ENCODE results near the gene HTRA1.

The HTRA1 gene

DNA sequence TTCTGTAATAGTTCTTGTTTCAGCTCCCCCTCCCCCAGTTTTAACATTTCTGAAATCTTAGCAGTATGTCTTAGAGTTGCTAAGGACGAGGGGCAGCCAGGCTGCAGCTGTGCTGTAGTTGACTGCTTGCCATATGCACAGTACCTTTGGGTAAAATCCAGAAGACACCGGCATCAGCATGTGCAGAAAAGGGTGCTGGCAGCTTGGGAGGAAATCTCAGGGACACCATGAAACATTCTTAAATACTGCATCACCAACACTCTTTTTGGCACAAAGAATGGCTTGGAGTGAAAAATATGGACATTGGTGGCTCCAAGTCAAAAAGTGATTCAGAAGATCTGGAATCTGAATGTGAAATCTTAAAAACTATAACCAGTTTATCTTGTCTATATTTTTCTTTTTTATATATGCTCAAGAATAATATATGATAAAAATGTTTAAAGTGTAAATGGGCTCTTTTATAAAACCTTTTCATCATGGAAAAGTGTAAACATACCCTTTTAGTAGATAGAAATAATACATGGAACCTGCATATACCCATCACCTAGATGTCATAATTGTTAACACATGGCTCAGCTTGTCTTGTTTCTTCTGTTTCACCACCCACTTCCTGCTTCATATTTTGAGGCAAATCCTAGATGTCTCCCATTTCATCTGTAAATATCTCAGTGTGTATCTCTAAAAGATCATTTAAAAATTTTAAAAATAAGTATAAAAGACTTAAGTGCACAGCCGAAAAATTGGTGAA is 41.3 kb upstream of the HTRA1 start:
- H3K4me1 ChIP-seq (ENCODE audit: insufficient read depth, low read length, poor library complexity, severe bottlenecking): peaks cover 7% of the 10 kb centered on the region
- no peak overlapping the region for H2AFZ ChIP-seq (ENCODE audit: low read length)
- no peak overlapping the region for H3K9ac ChIP-seq (ENCODE audit: low read depth, low read length, poor library complexity, severe bottlenecking)
- no peaks in the 10 kb centered on the region for H3K9me3 ChIP-seq (ENCODE audit: insufficient read depth, low read depth, low read length)
- no peaks in the 10 kb centered on the region for H4K20me1 ChIP-seq (ENCODE audit: insufficient read depth, low read length, poor library complexity, severe bottlenecking)
- H3F3A ChIP-seq (ENCODE audit: low read depth): no peaks in the 10 kb centered on the region
- H3K4me2 ChIP-seq (ENCODE audit: low read depth, low read length, poor library complexity, severe bottlenecking): no peak overlapping the region
- no peaks in the 10 kb centered on the region for H3K79me2 ChIP-seq (ENCODE audit: insufficient read depth, low read length)
- H3K27me3 ChIP-seq (ENCODE audit: insufficient read depth, low read length, poor library complexity, severe bottlenecking): peaks cover 22% of the 10 kb centered on the region
- no peaks in the 10 kb centered on the region for H3K36me3 ChIP-seq (ENCODE audit: insufficient read depth, low read length)
- H3K9me2 ChIP-seq (replicated peaks; ENCODE audit: low read depth, low read length): no peaks in the 10 kb centered on the region
- no peak for TF ChIP-seq EZH2phosphoT487 (IDR thresholded peaks at IDR 0.05; ENCODE audit: borderline replicate concordance)
- TF ChIP-seq, protein P1, sequence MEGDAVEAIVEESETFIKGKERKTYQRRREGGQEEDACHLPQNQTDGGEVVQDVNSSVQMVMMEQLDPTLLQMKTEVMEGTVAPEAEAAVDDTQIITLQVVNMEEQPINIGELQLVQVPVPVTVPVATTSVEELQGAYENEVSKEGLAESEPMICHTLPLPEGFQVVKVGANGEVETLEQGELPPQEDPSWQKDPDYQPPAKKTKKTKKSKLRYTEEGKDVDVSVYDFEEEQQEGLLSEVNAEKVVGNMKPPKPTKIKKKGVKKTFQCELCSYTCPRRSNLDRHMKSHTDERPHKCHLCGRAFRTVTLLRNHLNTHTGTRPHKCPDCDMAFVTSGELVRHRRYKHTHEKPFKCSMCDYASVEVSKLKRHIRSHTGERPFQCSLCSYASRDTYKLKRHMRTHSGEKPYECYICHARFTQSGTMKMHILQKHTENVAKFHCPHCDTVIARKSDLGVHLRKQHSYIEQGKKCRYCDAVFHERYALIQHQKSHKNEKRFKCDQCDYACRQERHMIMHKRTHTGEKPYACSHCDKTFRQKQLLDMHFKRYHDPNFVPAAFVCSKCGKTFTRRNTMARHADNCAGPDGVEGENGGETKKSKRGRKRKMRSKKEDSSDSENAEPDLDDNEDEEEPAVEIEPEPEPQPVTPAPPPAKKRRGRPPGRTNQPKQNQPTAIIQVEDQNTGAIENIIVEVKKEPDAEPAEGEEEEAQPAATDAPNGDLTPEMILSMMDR (conservative IDR thresholded peaks at IDR 0.05; ENCODE audit: low read length): no peak
- H3K4me3 ChIP-seq (ENCODE audit: low read length, poor library complexity, severe bottlenecking): no peak overlapping the region

GRCh38 chr10:122420624-122421007 is 40.7 kb upstream of the HTRA1 start:
- TF ChIP-seq, protein P1 (conservative IDR thresholded peaks at IDR 0.05; ENCODE audit: low read length): no peak
- TF ChIP-seq EZH2phosphoT487 (IDR thresholded peaks at IDR 0.05; ENCODE audit: borderline replicate concordance): no peak
- Histone ChIP-seq H3K9me3 (ENCODE audit: insufficient read depth, low read depth, low read length) (no peaks in the 10 kb centered on the region), H3K4me3 (ENCODE audit: low read length, poor library complexity, severe bottlenecking) (no peak overlapping the region), H3K9me2 (replicated peaks; ENCODE audit: low read depth, low read length) (no peaks in the 10 kb centered on the region), H3F3A (ENCODE audit: low read depth) (no peaks in the 10 kb centered on the region), H4K20me1 (ENCODE audit: insufficient read depth, low read length, poor library complexity, severe bottlenecking) (no peaks in the 10 kb centered on the region), H3K79me2 (ENCODE audit: insufficient read depth, low read length) (no peaks in the 10 kb centered on the region), H3K27me3 (ENCODE audit: insufficient read depth, low read length, poor library complexity, severe bottlenecking) (peaks cover 16% of the 10 kb centered on the region), H3K4me1 (ENCODE audit: insufficient read depth, low read length, poor library complexity, severe bottlenecking) (peaks cover 7% of the 10 kb centered on the region), H3K9ac (ENCODE audit: low read depth, low read length, poor library complexity, severe bottlenecking) (no peak overlapping the region), H3K4me2 (ENCODE audit: low read depth, low read length, poor library complexity, severe bottlenecking) (no peak overlapping the region), H2AFZ (ENCODE audit: low read length) (no peak overlapping the region), H3K36me3 (ENCODE audit: insufficient read depth, low read length) (no peaks in the 10 kb centered on the region)

DNA sequence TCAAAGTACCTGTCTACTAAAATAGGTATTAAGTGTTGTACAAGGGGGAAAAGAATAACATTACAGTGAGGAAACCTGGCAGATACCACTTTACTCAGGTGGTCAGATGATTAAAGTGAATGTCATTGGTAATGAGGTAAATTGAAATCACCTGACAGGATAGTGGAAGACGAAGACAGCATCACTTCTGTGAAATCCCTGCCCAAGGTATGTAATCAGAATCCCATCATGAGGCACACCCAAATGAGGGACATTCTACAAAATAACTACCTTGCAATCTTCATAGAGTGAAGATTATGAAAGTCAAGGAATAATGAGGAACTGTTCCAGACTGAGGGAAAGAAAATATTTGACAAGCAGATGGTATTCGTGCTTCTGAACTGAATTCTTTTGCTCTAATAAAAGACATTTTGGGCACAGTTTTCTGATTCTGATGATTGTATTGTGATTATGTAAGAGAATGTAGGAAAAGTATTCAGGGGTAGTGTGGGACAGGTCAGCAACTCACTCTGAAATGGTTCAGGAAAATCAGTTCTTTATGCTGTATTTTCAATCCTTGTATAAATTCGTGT is 40.2 kb upstream of the HTRA1 start:
- H3K9ac ChIP-seq (ENCODE audit: low read depth, low read length, poor library complexity, severe bottlenecking): no peak overlapping the region
- no peak overlapping the region for H3K4me2 ChIP-seq (ENCODE audit: low read depth, low read length, poor library complexity, severe bottlenecking)
- H3K79me2 ChIP-seq (ENCODE audit: insufficient read depth, low read length): no peaks in the 10 kb centered on the region
- TF ChIP-seq EZH2phosphoT487 (IDR thresholded peaks at IDR 0.05; ENCODE audit: borderline replicate concordance): no peak
- TF ChIP-seq, protein P1 (conservative IDR thresholded peaks at IDR 0.05; ENCODE audit: low read length): no peak
- H3K27me3 ChIP-seq (ENCODE audit: insufficient read depth, low read length, poor library complexity, severe bottlenecking): peaks cover 11% of the 10 kb centered on the region
- H3K9me2 ChIP-seq (replicated peaks; ENCODE audit: low read depth, low read length): no peaks in the 10 kb centered on the region
- no peak overlapping the region for H2AFZ ChIP-seq (ENCODE audit: low read length)
- H3K4me1 ChIP-seq (ENCODE audit: insufficient read depth, low read length, poor library complexity, severe bottlenecking): peaks cover 7% of the 10 kb centered on the region
- no peaks in the 10 kb centered on the region for H3F3A ChIP-seq (ENCODE audit: low read depth)
- H3K36me3 ChIP-seq (ENCODE audit: insufficient read depth, low read length): no peaks in the 10 kb centered on the region
- no peaks in the 10 kb centered on the region for H3K9me3 ChIP-seq (ENCODE audit: insufficient read depth, low read depth, low read length)
- H4K20me1 ChIP-seq (ENCODE audit: insufficient read depth, low read length, poor library complexity, severe bottlenecking): no peaks in the 10 kb centered on the region
- no peak overlapping the region for H3K4me3 ChIP-seq (ENCODE audit: low read length, poor library complexity, severe bottlenecking)

All from Loucy (cell line).